Amygdala (tissue), 56 donors: ENCODE measurements around the gene BCL2L13.
"Not testable (repeated sequence)": the region's sequence is repeated elsewhere in the genome, so short reads cannot be mapped to it uniquely, and the experiment has no call there.

Experiments
- DNase-seq, 56 donors: peaks; one replicate each; lab custom pipeline; 2025; lab: John Stamatoyannopoulos, UW

Gene BCL2L13

DNA sequence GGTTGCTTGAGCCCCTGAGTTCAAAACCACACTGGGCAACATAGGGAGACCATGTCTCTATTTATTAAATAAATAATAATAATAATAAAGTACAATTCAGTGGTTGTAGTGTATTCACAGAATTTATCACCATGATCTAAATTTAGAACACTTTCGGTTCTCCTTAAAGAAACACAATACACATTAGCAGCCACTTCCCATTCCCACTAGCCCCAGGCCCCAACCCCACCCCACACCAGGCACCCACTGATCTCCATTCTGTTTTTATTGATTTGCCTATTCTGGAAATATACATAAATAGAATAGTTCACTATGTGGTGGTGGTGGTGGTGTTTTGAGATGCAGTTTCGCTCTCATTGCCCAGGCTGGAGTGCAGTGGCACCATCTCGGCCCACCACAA is 45.7 kb downstream of the BCL2L13 start:
- DNase-seq, result no peak

DNA sequence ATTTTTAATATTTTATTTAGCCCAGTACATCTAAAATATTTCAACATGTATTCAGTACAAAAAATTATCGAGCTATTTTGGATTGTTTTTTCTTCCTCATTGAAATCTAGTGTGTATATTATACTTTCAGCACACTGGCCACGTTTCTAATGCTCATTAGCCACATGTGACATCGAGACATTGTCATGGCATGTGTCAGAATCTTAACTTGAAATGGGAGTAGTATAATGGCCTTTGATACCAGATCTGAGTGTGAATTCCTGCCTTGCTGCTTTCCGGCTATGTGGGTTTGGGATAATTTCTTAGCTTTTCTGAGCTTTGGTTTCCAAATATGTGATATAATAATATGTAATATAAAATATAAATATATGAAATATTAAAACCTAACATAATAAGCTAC is 54.3 kb downstream of the BCL2L13 start:
- no peak for DNase-seq

DNA sequence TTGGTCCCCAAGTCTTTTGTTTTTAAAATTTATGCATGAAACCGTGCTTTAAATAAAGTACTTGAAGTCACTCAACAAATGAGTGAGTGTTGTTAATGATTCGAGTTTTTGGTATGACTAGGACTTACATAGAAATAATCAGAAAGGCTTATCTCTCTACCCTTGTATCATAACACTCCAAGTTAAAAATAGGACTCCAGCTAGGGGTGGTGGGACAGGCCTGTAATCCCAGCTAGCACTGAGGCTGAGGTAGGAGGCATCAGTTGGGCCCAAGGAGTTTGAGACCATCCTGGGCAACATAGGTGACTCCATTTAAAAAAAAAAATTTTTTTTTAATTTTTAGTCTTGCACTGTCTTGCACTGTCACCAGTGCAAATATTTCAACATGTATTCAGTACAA is 55.6 kb downstream of the BCL2L13 start:
- no peak for DNase-seq

DNA sequence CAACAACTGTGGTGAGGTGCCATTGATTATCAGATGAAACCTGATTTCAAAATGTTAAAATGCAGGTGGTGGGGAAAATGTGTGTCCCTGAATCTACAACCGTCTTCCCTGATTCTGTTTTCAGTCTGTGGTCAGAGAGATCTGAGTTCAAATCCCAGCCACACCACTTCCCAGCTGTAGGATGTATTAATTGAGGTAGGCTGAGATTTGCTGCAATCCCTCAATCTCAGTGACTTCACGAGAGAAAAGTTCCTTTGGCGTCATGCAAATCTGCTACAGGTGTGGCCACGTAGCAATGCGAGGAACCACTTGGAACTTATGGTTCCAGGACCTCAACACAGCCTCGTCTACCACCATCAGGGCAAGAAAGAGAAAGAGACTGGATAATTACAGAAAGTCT is 56.2 kb downstream of the BCL2L13 start:
- DNase-seq, result no peak

DNA sequence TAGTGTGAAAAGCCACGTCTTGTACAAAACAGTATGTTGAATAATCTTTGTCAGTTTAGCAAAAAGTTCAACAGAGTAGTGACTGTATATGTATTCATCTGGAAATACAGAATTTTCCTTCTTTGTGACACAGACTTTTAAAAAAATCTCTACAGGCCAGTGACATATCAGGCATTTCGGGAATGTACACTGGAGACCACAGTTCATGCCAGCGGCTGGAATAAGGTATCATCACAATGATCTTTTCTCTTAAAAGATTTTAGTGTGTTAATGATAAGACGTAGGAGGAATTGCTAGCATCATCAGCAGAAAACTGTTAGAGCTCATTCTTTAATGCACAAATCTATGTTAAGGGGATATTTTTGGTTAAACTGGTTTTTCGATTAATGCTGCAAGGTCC is 57.4 kb downstream of the BCL2L13 start:
- DNase-seq, result no peak

DNA sequence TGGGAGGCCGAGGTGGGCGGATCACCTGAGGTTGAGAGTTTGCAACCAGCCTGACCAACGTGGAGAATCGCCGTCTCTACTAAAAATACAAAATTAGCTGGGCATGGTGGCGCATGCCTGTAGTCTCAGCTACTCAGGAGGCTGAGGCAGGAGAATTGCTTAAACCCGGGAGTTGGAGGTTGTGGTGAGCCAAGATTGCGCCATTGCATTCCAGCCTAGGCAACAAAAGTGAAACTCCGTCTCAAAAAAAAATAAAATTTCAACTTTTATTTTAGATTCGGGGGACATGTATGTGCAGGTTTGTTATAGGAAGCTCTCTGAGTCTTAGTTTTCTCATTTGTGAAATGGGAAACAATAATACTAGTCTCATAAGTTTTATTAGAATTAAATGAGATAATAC is 58.6 kb downstream of the BCL2L13 start:
- DNase-seq, result not testable (repeated sequence)

DNA sequence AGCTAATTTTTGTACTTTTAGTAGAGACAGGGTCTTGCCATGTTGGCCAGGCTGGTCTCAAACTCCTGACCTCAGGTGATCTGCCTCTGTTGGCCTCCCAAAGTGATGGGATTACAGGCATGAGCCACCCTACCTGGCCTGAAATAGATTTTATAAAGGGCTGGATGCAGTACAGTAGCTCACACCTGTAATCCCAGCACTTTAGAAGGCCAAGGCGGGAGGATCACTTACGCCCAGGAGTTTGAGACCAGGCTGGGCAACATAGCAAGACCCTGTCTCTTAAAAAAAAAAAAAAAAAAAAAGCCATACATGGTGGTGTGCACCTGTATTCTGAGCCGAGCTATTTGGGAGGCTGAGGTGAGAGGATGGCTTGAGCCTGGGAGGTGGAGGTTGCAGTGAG is 59.7 kb downstream of the BCL2L13 start:
- DNase-seq, result not testable (repeated sequence)

DNA sequence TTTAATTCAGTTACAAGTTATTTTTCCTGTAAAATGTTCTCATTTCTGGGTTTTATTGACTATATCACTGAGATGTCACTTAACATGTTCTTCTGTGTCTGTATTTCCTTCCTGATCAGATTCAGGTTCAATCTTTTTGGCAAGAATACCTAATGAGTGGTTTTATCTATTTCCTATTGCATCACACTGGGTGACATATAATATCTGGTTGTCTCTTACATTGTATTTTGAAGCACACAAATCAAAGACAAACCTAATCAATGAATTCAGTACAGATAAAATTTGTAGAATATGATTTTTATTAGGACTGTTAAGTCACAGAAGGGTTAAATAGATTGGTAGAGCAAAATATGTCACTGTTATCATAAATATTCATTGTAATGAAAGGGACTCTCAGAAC is 60.4 kb downstream of the BCL2L13 start:
- no peak for DNase-seq

DNA sequence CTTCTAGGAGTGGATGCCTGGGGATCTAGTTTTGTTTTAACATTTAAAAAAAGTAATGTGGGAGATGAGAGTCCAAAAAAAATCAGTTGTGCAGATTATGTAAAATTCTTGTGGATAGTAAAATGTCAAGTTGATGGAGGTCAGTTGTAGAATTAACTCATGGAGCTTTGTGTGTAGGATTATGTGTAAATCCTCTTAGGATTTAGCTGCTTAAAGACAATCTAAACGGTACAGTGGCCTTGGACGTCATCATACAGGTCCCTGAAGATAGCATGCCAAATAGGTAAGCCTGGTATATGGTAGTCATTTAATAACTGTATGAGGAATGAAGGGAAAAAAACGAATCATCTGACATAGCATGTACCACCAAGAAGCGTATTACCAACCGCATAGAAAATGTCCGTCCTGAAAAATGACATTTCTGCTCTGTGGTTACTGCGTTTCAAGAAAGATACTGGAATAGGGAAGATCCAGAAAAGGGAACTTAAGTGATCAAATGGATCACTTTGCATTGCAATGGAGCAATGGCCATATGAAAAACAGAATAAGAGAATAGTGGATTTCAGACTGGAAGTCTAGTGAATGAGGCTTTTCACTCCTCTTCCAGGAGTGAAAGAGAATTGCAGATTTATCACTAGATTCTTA is 61.3 kb downstream of the BCL2L13 start:
- no peak for DNase-seq

DNA sequence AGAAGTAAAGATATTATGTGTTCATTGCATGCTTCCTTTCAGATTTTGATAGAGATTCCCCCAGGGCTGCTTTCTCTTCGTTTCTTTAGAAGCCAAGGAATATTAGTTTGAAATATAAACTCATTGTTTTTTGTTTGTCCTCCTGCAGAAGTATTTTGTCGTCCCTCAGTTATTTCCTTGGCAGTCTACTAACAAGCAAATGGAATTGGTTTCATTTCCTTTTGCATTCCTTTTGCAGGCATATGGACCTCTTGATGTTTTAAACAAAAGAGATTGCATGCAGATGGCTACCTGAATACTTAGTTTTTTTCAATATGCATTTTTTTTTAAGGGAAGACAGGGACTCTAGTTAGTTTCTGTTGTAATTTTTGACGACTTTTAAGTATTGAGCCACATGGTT is 62.2 kb downstream of the BCL2L13 start:
- no peak for DNase-seq

DNA sequence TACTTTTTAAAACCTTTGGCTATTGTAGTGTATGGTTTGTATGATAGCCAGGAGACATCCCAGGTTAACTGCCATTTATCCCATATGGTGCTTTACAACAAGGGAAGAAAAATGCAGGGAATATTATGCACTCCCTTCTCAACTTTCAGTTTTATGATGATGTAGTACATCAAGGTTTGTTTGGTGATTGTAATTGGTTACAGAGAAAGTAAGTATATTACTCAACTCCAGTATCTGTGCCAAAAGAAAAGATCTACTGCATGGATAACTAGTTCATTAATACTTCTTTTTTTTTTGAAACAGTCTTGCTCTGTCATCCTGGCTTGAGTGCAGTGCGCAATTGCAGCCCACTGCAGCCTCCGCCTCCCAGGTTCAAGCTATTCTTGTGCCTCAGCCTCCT is 65.3 kb downstream of the BCL2L13 start:
- no peak for DNase-seq

DNA sequence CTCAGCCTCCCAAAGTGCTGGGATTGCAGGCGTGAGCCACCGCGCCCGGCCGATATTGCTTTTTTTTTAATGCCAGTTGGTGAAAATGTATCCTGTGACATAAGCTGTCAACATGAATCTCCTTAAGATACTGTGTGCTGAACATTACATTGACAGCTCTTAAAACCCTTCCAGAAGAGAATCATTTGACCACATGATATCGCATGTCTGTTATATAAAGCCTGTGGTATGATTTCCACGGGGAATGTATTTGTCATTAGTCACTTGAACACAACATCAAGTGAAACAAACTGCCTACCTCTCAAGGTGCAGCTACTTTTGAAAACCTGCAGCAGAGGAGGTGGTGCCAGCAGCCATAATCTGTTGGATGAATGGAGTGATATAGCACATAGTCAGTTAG is 67.0 kb downstream of the BCL2L13 start:
- DNase-seq, result no peak

DNA sequence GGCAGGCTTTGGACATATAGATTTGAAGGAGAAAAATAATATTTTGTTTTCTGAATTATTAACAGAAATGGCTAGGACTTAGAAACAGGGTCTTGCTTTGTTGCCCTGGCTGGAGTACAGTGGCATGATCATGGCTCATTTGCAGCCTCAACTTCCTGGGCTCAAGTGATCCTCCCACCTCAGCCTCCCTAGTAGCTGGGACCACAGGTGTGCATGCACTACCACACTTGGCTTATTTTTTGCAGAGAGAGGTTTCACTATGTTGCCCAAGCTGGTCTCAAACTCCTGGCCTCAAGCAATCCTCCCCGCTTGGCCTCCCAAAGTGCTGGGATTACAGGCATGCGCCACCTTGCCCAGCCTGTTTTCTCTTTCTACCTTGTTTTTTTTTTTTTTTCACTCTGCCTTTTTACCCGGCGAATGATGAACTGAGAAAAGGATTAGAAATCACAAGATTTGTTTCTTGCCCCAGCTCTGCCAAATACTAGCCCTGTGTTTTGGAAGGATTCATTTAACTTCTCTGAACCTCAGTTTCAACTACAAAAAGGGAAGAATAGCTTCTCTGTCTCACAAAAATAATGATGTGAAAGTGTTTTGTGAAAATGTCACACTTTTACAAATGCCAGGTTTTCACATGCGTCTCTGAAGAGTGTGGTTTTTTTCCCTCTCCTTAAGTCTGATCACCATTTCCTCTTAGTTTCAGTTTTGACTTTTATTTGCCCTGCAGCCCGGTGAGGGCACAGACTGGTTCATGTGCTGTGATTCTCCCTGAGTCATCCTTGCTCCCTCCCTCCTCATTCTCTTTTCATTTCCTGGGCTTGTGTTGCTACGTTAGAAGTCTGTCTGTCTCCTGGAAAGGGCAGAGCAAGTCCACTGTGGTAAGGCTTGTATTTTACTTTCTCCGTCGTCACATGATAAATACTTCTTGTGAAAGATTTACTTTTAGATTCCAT is 67.7 kb downstream of the BCL2L13 start:
- DNase-seq, result peak in 26 of 56 donors; percentile 5 to 64 (median 22)

DNA sequence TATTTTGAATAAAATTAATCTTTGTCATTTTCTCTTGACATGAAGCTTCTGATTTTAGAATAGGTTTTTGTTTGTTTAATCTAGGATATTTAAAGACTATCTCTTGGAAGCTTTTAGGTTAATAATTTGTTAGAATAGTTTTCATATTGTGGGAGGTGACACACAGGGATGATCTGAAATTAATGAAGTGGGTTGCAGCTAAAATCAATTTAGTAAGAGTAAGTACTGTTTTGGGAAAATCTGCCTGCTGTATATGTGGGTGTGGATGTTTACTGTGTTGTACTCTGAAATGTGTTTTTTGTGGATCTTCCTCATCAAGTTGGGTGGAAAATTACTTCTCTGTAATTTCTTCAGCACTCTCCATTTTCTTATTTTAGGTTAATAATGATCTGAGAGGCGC is 68.4 kb downstream of the BCL2L13 start:
- DNase-seq, result no peak

DNA sequence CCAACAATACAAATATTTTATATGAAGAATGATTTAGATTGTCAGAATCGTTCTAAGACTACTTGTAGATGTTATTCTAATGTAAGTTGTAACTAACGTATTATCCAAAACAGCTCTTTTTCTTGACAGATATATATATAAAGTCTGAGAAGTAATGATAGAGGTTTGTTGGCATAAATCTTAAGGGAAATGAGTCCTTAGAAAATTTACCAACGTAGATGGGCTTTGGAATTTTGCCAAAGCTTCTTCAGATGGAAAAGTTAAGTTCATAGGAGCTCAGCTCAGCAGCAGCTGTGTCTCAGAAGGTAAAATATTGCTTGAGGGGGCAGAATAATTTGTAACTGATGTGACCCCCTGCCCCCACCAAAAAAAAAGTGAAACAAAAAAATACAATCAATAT is 69.0 kb downstream of the BCL2L13 start:
- DNase-seq, result no peak

DNA sequence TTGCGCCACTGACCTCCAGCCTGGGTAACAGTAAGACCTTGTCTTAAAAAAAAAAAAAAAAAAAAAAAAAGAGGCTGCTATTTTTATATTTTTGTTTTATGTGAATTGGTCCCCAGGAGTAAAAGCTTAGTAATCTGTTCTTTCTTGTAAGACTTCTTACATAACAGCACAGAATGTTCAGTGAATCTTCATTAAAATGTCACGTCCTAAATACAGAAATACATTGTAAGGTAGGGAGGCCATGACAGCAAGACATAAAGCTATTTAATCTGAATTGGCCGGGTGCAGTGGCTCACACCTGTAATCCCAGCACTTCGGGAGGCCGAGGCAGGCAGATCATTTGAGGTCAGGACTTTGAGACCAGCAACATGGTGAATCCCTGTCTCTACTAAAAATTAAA is 71.5 kb downstream of the BCL2L13 start:
- DNase-seq, result no peak

DNA sequence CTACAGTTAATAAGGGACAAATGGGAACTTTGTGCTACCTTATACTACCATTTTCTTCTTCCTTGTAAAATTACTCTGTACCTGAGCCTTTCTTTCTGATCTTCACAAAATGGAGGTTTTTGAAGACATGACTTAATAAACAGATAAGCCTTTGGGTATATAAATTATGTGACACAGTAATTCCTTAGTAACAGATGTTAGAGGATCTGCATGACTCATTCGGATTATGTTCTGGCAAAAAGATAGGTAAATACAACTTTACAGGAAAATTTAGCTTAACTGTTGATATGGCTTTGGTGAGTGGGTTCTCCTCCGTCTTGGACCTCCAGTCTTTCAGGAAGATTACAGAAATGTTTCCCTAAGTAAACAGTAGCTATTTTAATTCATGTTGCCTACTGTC is 73.9 kb downstream of the BCL2L13 start:
- no peak for DNase-seq

DNA sequence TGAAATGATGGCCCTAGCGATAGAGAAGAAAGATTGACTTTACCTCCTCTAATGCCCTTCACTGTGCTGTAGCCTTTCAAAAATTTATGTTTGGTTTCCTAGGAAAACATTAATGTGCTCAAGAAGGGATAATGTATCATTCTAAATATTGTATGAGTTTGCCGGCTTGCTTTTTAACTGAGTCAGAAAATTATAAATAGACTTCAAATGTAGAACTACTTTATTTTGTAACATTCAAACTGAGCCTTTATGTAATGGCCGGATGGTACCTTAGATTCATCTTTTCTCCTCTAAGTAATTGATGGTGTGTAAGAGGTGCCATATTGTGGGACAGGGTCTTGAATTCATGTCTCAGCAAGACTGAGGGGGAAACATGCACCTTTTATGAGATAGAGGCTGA is 78.0 kb downstream of the BCL2L13 start:
- DNase-seq, result no peak

DNA sequence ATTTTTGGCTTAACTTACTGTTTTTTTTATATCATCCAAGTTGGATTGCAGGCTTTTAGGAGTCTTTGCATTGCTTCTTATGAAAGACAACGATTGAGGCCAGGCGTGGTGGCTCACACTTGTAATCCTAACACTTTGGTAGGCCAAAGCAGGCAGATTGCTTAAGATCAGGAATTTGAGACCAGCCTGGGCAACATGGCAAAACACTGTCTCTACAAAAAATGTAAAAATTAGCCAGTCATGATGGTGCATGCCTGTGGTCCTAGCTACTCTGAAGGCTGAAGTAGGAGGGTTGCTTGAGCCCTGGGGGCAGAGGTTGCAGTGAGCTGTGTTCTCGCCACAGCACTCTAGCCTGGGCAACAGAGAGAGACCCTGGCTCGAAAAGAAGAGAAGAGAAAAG is 79.2 kb downstream of the BCL2L13 start:
- no peak for DNase-seq

DNA sequence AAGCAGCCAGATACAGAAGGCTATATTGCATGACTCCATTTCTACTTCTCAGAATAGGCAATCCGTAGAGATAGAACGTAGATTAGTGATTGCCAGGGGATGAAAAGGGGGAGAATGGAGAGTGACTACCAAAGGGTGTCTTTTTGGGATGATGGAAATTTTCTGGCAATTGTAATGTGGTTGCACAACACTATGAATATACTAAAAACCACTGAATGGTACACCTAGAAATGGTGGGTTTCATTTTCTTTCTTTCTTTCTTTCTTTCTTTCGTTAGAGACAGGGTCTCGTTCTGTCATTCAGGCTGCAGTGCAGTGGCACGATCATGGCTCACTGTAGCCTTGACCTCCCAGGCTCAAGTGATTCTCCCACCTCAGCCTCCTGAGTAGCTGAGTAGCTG is 81.4 kb downstream of the BCL2L13 start:
- DNase-seq, result no peak

DNA sequence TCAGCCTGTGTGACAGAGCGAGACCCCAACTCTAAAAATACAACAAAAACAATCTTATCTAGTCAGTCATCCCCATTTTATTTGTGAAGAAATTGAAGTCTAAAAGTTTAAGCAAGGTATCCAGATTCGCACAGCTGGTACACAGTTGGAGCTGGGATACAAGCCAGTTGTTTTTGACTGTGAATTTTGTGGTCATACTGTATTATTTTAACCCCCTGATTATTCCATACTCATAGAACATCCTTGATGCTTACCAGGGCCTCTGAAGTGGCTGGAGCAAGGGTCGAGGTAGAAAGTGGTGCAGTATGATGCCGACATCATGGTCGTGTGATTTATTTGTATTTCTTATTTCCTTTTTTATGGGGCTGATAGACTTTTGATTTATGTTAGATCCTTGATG is 85.7 kb downstream of the BCL2L13 start:
- DNase-seq, result no peak
